ENCODE data around the gene TM4SF20.
"Not testable (repeated sequence)": the region's sequence is repeated elsewhere in the genome, so short reads cannot be mapped to it uniquely, and the experiment has no call there.

Gene TM4SF20

DNA sequence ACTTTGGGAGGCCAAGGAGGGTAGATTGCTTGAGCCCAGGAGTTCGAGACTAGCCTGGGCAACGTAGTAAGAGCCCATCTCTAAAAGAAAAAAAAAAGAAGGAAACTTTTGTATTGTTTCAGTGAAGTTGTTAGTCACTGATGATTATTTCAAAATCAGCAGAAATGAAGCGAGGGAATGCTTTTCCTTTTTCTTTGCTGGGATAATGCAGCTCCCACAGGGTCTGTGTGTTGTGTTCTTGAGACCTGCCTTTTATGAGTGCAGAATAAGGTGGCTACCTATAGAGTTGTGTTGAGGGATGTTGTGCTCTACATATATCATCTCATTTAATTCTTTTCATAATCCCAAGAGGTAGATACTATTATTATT, 11.7 kb downstream of the TM4SF20 start:
- DNase-seq (ENCODE audit: low read depth) = no peak

DNA sequence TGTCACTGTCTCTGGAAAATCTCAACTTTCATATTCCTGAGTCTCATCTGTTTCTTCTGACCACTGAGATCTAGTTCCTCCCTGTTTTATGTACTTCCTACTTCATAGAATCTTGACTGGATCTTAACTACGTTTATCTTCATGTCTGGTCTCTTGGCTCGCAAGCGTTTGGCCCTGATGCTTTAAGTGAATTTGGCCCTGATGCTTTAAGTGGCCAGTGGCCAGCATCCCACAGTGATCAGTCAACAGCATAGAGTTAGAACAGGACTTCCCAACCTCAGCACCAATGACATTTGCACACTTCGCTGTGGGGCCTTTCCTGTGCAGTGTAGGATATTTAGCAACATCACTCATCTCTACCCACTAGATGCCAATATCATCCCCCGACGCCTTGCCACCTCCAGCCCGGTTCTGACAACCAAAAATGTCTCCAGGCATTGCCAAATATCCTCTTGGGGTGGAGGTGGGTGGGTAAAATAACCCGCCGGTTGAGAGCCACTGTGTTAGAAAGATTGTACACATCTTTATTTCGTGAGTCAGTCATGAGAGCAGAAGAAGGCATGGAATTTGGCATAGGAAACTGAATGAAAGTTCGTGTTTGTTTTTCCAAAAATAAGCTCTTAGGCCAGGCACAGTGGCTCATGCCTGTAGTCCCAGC, 12.2 kb downstream of the TM4SF20 start:
- DNase-seq (ENCODE audit: low read depth) = peak; percentile 58

GRCh38 chr2:227365833-227366232, 13.3 kb downstream of the TM4SF20 start:
- no peak for DNase-seq (ENCODE audit: low read depth)

GRCh38 chr2:227364585-227365263, 14.4 kb downstream of the TM4SF20 start:
- not testable (repeated sequence) for DNase-seq (ENCODE audit: low read depth)

DNA sequence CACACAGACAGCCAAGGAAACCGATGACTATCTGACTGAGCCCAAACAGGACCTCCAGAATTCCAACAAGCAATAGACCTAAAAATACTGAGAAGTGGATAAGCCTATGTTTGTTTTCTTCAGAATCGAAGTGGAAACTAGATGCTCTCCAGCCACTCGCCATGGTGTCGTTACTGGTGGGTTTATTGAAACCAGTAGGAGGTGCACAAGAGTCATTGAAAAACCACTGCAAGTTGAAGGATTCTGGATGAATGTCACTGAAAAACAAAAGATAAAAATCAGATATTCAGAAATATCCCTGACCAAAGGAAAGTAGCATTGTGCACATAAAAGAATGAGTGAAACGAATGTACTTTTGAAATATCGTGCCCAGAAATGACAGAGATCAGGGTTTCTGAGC, 15.3 kb downstream of the TM4SF20 start:
- DNase-seq (ENCODE audit: low read depth) = no peak

DNA sequence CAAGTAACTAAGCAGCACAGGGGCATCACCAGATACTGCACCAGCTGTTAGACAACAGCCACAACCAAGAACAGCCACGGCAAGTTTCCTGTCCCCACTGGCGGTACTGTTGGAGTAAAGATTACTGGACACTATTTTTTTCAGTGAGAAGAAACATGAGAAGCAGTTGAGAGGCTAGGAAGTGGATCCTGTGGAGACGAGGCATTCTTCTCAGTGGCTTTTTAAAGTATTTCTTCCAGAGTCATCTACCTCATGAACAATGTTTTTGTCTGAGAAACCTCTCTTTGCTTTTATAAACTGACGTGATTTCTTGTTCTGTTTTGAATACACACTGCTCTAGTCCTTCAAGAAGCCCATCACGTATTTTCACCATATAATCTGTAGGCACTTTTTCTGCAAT, 18.8 kb downstream of the TM4SF20 start:
- no peak for DNase-seq (ENCODE audit: low read depth)

DNA sequence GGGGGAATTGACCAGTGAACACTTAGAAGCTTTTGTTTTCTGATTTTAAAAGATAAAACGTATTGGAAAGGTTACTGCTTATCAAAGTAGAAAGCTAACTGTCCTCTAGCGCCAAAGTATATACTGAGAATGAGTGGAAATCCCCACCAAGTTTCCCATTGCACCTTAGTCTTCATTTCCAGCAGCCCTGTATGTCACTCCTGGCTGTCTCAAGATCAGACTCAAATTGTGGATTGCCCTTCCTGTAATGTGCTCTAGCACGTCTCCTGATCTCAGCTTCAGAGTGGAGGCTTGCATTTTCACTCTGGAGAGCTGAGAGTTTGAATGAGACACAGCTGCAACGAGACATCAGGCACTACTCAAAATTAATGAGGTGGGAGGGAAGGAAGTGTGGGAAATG, 27.5 kb downstream of the TM4SF20 start:
- no peak for DNase-seq (ENCODE audit: low read depth)

DNA sequence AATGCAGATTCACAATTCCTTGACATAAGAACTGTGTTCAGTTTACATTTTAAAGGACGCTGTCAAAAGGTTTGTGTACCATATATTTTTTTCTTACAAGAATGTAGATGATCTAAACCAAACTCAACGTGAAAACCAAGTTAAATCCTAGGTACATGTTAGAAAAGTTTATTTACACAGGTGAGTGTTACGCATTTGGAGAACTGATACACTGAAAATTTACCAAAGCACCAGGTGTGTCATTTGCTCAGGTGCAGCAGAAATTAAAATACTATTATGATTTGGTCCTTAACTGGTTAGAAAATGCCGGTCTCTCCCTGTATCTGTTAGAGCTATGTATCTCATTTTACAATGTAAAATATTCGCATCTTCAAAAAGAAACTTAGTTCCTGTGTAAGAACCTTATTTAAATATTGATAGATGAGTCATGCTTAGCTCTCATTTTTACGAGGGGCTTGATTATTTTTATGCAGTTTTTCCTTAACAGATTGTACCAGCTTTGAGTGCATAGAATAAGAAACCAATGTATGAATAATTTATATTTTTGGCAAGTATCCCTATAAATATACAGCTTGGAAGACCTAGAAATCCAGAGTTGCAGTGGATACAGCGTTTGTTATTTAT, 29.0 kb downstream of the TM4SF20 start:
- no peak for DNase-seq (ENCODE audit: low read depth)

- DNase-seq (ENCODE audit: low read depth) = no peak
These were observed 30.8 kb downstream of the TM4SF20 start for GRCh38 chr2:227348324-227348723.

- no peak for DNase-seq (ENCODE audit: low read depth)
These were observed 32.0 kb downstream of the TM4SF20 start for GRCh38 chr2:227347117-227347516.

GRCh38 chr2:227344231-227344630, 34.9 kb downstream of the TM4SF20 start:
- DNase-seq (ENCODE audit: low read depth) = no peak

GRCh38 chr2:227341553-227341952, 37.6 kb downstream of the TM4SF20 start:
- no peak for DNase-seq (ENCODE audit: low read depth)

DNA sequence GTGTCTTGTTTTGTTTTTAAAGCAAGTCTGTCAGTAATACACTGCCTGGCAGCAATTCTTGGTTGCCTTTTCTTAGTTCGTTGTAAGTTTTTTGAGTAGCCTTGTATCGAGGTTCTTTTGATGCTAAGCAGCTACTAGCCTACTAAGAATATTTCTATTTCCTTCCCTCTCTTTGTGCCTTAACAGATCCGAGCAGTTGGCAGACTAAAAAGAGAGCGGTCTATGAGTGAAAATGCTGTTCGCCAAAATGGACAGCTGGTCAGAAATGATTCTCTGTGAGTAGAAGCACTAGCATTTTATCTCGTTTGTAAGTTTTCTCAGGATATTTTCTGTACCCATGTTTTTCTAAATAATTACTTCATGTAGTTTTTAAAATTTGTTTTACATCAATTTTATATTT, 39.0 kb downstream of the TM4SF20 start:
- DNase-seq (ENCODE audit: low read depth) = no peak

GRCh38 chr2:227339098-227339599, 40.0 kb downstream of the TM4SF20 start:
- no peak for DNase-seq (ENCODE audit: low read depth)

GRCh38 chr2:227337442-227337841, 41.7 kb downstream of the TM4SF20 start:
- no peak for DNase-seq (ENCODE audit: low read depth)

GRCh38 chr2:227335713-227336112, 43.4 kb downstream of the TM4SF20 start:
- DNase-seq (ENCODE audit: low read depth) = no peak

DNA sequence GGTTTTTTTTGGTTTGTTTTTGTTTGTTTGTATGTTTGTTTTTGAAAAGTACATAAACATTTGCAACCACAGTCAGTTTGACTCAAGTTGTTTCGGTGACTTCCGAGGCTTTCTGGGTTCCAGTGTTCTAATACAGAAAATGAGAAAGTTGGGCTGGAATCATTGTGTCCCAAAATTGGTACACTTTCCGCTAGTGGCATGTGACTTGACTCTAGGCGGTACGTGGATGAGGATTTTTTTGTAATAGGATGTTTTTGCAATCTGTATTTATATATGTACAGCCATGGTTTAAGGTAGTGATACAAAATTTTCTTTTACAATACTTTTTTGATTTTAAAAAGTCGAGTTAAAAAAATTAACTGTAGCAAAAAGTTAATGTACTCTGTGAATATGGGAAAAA, 52.3 kb downstream of the TM4SF20 start:
- no peak for DNase-seq (ENCODE audit: low read depth)

GRCh38 chr2:227325839-227326195, 53.3 kb downstream of the TM4SF20 start:
- DNase-seq (ENCODE audit: low read depth) = no peak

DNA sequence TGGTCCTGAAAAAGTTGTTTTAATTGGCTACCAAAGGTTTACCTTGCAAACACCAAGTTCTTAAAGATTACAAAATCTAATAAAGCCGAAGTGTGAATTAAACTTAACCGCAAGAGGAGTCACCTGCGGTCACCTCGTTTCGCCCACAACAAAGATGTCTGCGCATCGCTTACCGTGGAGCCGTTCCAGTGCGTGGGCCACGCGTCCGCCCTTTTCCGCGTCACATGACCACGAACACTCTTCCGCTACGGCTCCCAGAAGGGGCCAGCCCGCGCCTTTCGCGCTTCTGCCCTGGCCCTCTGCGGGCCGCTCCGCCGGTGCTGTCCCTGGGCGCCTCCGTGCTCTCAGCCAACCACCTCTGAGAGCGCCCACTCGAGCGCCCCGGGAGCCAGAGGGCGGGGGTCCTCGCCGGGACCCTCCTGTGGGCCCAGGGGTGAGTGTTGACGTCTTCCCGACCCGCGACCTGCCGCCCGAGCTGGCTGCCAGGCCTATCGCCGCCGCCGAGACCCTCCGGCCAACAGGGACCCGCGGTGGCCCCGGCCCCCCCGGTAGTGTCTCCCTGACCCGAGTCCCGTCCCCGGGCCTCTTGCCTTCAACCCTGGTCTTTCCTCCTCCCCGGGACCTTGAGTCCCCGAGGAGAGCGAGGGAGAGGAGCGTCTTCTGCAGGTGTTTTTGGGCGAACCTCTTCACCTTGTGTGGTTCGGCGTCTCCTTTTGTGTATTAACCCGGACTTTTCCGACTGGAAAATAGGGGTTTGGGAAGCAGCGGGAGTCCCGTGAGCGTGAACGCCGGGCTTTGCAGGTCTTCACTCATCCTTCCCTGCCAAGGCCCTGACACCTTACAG, 53.9 kb downstream of the TM4SF20 start, which contains the start of gene MFF:
TSS of gene MFF (plus strand) at position 257 of the 844 bp plus-strand sequence. CDS start 5,415 bp downstream, outside the sequence.
- DNase-seq (ENCODE audit: low read depth) = peak; percentile 59

DNA sequence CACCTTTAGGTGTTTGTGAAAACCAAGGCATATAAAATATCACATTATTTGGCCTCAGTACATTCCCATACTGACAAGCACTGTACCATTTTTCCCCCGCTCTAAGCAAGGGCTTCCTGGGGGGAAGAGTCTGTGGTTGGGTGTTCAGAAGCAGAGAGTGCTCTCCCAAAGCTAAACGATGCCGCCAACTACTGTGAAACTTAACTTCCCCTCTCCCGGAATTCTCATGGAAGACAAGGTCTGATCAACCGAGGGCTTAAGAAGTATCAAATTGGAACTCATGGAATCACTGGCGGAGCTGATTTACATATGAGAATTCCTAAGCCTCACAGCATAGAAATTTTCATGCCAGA, 54.5 kb downstream of the TM4SF20 start:
- DNase-seq (ENCODE audit: low read depth) = no peak

DNA sequence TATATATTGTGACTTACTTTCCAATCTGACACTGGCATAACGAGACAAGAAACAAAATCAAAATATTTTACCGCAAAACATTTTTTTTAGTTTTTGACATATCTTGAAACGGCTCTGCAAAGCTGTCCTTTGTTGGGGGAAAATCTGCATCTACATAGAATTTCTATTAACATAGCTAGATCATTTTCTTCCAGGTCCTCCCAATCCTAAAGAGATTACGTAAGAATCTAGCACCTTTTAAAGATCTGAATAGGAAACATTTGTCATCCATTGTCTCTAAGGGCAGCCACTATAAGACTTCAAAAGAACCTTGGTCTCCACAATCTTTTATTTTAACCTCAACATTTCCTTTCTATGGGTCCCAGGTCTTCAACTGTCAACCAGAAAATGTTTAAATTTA, 55.3 kb downstream of the TM4SF20 start:
- DNase-seq (ENCODE audit: low read depth) = no peak

DNA sequence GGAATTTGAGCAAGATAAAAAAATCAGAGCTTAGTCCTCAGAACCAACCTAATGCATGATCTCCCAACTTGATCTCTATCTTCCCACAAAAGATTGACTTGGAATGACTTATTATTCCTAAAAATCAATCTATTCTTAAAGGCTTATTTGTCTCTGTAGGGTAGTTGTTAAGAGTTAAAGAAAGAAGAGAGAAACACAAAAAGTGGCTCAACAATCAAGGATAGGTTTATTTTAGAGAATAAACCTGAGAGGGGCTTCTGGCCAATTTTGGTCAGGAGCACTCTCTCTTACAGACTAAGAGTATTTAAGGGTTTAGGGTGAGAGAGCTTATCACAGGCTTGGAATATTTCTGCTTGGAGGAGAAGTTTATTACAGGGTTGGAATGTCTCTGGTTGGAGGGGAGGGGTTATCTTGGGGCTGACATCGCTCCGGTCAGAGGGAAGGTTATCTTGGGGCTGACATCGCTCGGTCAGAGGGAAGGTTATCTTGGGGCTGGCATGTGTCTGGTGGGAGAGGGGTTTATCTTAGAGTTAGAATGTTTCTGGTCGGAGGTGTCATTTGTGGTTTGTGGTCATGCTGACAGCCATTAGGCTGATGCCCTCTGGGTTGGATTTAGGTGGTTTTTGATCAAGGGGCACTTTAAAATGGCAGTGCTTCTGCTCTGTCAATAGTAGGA, 56.4 kb downstream of the TM4SF20 start:
- DNase-seq (ENCODE audit: low read depth) = no peak

Measured in HS-27A (cell line).